H1 (cell line): ENCODE results near the gene SOX10. TPM values are rescaled to one million over a fixed set of nuclear protein-coding genes. Genes with fewer than 3 reads are reported as not detected.

ENCODE experiments used
- CTCF ChIA-PET: fragments of 300-600 bp; sonication (Branson Sonifier 250); formaldehyde crosslinking; loops from one replicate; lab custom pipeline; 2021; ENCODE audit not compliant: partially characterized antibody; lab: Charles Lee
- POLR2A ChIA-PET: fragments of 300-600 bp; sonication (Branson Sonifier 250); formaldehyde crosslinking; loops from one replicate; lab custom pipeline; 2021; ENCODE audit warnings: inconsistent platforms; ENCODE audit not compliant: partially characterized antibody; lab: Charles Lee
- DNase-seq, 2 experiments: peaks; one replicate each; pipeline versions ENCODE4 v3.0.0 to v3.0.0-alpha.2; 2010 to 2022; ENCODE audit warnings: low spot score in 2 of 2, low read depth in 1 of 2, mixed read lengths in 1 of 2
- FAIRE-seq: peaks from 2 replicates; lab custom pipeline; 2011; peaks lifted over from hg19 to GRCh38; lab: Jason Lieb, UNC
- H2AFZ ChIP-seq: 2 replicates; pipeline ENCODE4 v1.8.1; 2012; ENCODE audit warnings: low read length, inconsistent platforms
- H2AK5ac ChIP-seq: 2 replicates; pipeline ENCODE4 v1.6.1; 2013; ENCODE audit warnings: low read depth, low read length
- H2BK120ac ChIP-seq: replicated peaks from 2 replicates; pipeline ENCODE3; 2013; ENCODE audit warnings: low read depth, low read length, inconsistent platforms
- H2BK12ac ChIP-seq: 2 replicates; pipeline ENCODE4 v1.6.1; 2013; ENCODE audit warnings: low read depth, low read length
- H2BK15ac ChIP-seq: 2 replicates; pipeline ENCODE4 v1.6.1; 2013; ENCODE audit warnings: low read length
- H2BK20ac ChIP-seq: 2 replicates; pipeline ENCODE4 v1.6.1; 2013; ENCODE audit warnings: low read length
- H2BK5ac ChIP-seq: 2 replicates; pipeline ENCODE4 v1.6.1; 2013; ENCODE audit warnings: low read depth, low read length
- H3K14ac ChIP-seq: 2 replicates; pipeline ENCODE4 v1.6.1; 2013; ENCODE audit warnings: inconsistent platforms; ENCODE audit not compliant: insufficient read length
- H3K18ac ChIP-seq: 2 replicates; pipeline ENCODE4 v1.6.1; 2013; ENCODE audit warnings: low read length; ENCODE audit errors: extremely low read depth
- H3K23ac ChIP-seq: 2 replicates; pipeline ENCODE4 v1.6.1; 2013; ENCODE audit warnings: inconsistent platforms; ENCODE audit not compliant: insufficient read length
- H3K23me2 ChIP-seq: 2 replicates; pipeline ENCODE4 v1.6.1; 2013; ENCODE audit warnings: low read depth, low read length
- H3K27ac ChIP-seq: 2 replicates; pipeline ENCODE4 v1.6.1; 2011; ENCODE audit warnings: low read depth, low read length, inconsistent platforms
- H3K27me3 ChIP-seq, 4 experiments: replicated peaks in 1 of 4; 1 replicate in 1 of 4; 2 replicates in 3 of 4; pipeline versions ENCODE4 v1.6.1 to v1.8.1; 2011 to 2013; ENCODE audit warnings: low read length in 3 of 4, mild to moderate bottlenecking in 3 of 4, inconsistent platforms in 2 of 4, mixed read lengths in 2 of 4, moderate library complexity in 1 of 4; ENCODE audit not compliant: control insufficient read depth in 3 of 4, insufficient read depth in 3 of 4; ENCODE audit errors: extremely low read depth in 1 of 4
- H3K36me3 ChIP-seq, 4 experiments: 2 replicates each; pipeline versions ENCODE4 v1.6.1 to v1.8.1; 2011 to 2013; ENCODE audit warnings: mild to moderate bottlenecking in 4 of 4, low read length in 3 of 4, moderate library complexity in 2 of 4, control low read depth in 1 of 4, inconsistent platforms in 1 of 4; ENCODE audit not compliant: insufficient read depth in 4 of 4, control insufficient read depth in 2 of 4
- H3K4ac ChIP-seq: replicated peaks from 2 replicates; pipeline ENCODE3; 2013; ENCODE audit warnings: low read length, low read depth, mixed read lengths, inconsistent platforms; ENCODE audit not compliant: insufficient read length
- H3K4me1 ChIP-seq, 4 experiments: replicated peaks in 1 of 4; 1 replicate in 1 of 4; 2 replicates in 3 of 4; pipeline versions ENCODE4 v1.6.1 to v1.8.1; 2011 to 2013; ENCODE audit warnings: low read length in 3 of 4, inconsistent platforms in 2 of 4, mixed read lengths in 1 of 4; ENCODE audit not compliant: insufficient read depth in 4 of 4, control insufficient read depth in 3 of 4
- H3K4me2 ChIP-seq, 2 experiments: 2 replicates each; pipeline versions ENCODE4 v1.6.1 to v1.8.1; 2011 to 2013; ENCODE audit warnings: low read depth in 2 of 2, low read length in 2 of 2, control low read depth in 1 of 2, inconsistent platforms in 1 of 2, mild to moderate bottlenecking in 1 of 2; ENCODE audit not compliant: insufficient read depth in 1 of 2
- H3K4me3 ChIP-seq, 4 experiments: fragments of 200-600, 300-600 bp in 1 of 4; sonication (generic), shearing (Covaris generic), sonication (Bioruptor Twin) in 1 of 4; 2 replicates each; pipeline versions ENCODE4 v1.5.1 to v1.8.1; 2011 to 2016; ENCODE audit warnings: low read length in 4 of 4, low read depth in 3 of 4, control low read depth in 2 of 4, inconsistent platforms in 2 of 4, mild to moderate bottlenecking in 2 of 4, mixed read lengths in 1 of 4, moderate library complexity in 1 of 4; ENCODE audit not compliant: insufficient read depth in 2 of 4; ENCODE audit errors: extremely low read depth in 1 of 4
- H3K56ac ChIP-seq: replicated peaks from 2 replicates; pipeline ENCODE3; 2013; ENCODE audit warnings: low read depth, mild to moderate bottlenecking, mixed read lengths, low read length, inconsistent platforms; ENCODE audit not compliant: insufficient read length
- H3K79me1 ChIP-seq: 2 replicates; pipeline ENCODE4 v1.6.1; 2013; ENCODE audit warnings: low read depth, low read length, control low read depth
- H3K79me2 ChIP-seq, 2 experiments: 2 replicates each; pipeline versions ENCODE4 v1.6.1 to v1.8.1; 2012 to 2013; ENCODE audit warnings: low read length in 2 of 2, mild to moderate bottlenecking in 2 of 2, inconsistent platforms in 1 of 2; ENCODE audit not compliant: insufficient read depth in 2 of 2, control insufficient read depth in 1 of 2
- H3K9ac ChIP-seq, 4 experiments: replicated peaks in 1 of 4; 1 replicate in 1 of 4; 2 replicates in 3 of 4; pipeline versions ENCODE4 v1.6.1 to v1.8.1; 2011 to 2013; ENCODE audit warnings: low read depth in 3 of 4, low read length in 3 of 4, control low read depth in 2 of 4, mild to moderate bottlenecking in 2 of 4, moderate library complexity in 2 of 4, inconsistent platforms in 1 of 4; ENCODE audit errors: extremely low read depth in 1 of 4
- H3K9me3 ChIP-seq, 2 experiments: 2 replicates each; pipeline versions ENCODE4 v1.6.1 to v1.8.1; 2012 to 2013; ENCODE audit warnings: mild to moderate bottlenecking in 2 of 2, moderate library complexity in 2 of 2, control low read depth in 1 of 2, inconsistent platforms in 1 of 2, low read depth in 1 of 2, low read length in 1 of 2, mixed read lengths in 1 of 2; ENCODE audit not compliant: insufficient read depth in 2 of 2
- H4K20me1 ChIP-seq, 2 experiments: replicated peaks in 1 of 2; 2 replicates each; pipeline versions ENCODE3 to v1.8.1; 2011 to 2013; ENCODE audit warnings: inconsistent platforms in 2 of 2, low read length in 2 of 2, mild to moderate bottlenecking in 1 of 2; ENCODE audit not compliant: insufficient read depth in 2 of 2, control insufficient read depth in 1 of 2
- H4K5ac ChIP-seq: 2 replicates; pipeline ENCODE4 v1.6.1; 2013; ENCODE audit warnings: low read length, low read depth, mixed read lengths, inconsistent platforms; ENCODE audit not compliant: insufficient read length
- H4K8ac ChIP-seq: 2 replicates; pipeline ENCODE4 v1.8.0; 2013; ENCODE audit warnings: mild to moderate bottlenecking, moderate library complexity, low read length, inconsistent platforms; ENCODE audit not compliant: insufficient read depth; ENCODE audit errors: extremely low read depth
- H4K91ac ChIP-seq: replicated peaks from 2 replicates; pipeline ENCODE3; 2013; ENCODE audit warnings: low read length, mixed read lengths, inconsistent platforms; ENCODE audit not compliant: insufficient read length
- CHD1 ChIP-seq: IDR thresholded peaks from 2 replicates; pipeline ENCODE4 v1.6.1; 2012; ENCODE audit warnings: low read depth, low read length, improper control_type of control experiment
- CTBP2 ChIP-seq: IDR thresholded peaks from 2 replicates; pipeline ENCODE4 v1.7.0; 2011; ENCODE audit warnings: borderline replicate concordance, mild to moderate bottlenecking, moderate library complexity, mixed read lengths, low read length; ENCODE audit not compliant: insufficient read depth, insufficient read length
- POLR2A ChIP-seq, 2 experiments: IDR thresholded peaks; 1 replicate in 1 of 2; 2 replicates in 1 of 2; pipeline ENCODE4 v1.6.1; 2011; ENCODE audit warnings: low read depth in 2 of 2, low read length in 2 of 2, mild to moderate bottlenecking in 2 of 2; ENCODE audit errors: control extremely low read depth in 1 of 2
- RAD21 ChIP-seq, 2 experiments: IDR thresholded peaks in 1 of 2; conservative IDR thresholded peaks in 1 of 2; 2 replicates each; pipeline ENCODE4 v1.6.1; 2011; ENCODE audit warnings: low read depth in 2 of 2, low read length in 2 of 2, improper control_type of control experiment in 1 of 2, inconsistent platforms in 1 of 2, mild to moderate bottlenecking in 1 of 2, moderate library complexity in 1 of 2
- SP4 ChIP-seq: IDR thresholded peaks from 2 replicates; pipeline ENCODE4 v1.6.1; 2012; ENCODE audit warnings: low read length, inconsistent platforms
- SUZ12 ChIP-seq: fragments of 200-600 bp; sonication (generic); IDR thresholded peaks from 2 replicates; pipeline ENCODE4 v1.6.1; 2012; ENCODE audit warnings: mild to moderate bottlenecking, inconsistent platforms, low read length, moderate library complexity, mixed read lengths
- WGBS, 2 experiments: shearing (Covaris generic) in 1 of 2; methylation state at CpG; one replicate each; pipeline versions ENCODE4 v1.1.6 to v1.1.7; 2013 to 2015; ENCODE audit warnings: low lambda C conversion rate in 2 of 2, mixed read lengths in 2 of 2, inconsistent platforms in 1 of 2, low coverage in 1 of 2, missing lambda C conversion rate in 1 of 2; ENCODE audit not compliant: insufficient replicate concordance in 2 of 2, insufficient coverage in 1 of 2, insufficient read length in 1 of 2; ENCODE audit errors: extremely low coverage in 1 of 2, missing lambda C conversion rate in 1 of 2; 5-methylcytosine and 5-hydroxymethylcytosine counted together
- polyA plus RNA-seq, 7 experiments: library from polyadenylated mRNA; depleted of rRNA in 3 of 7; stranded (reverse) in 5 of 7; unstranded in 2 of 7; fragments of >200 nt in 5 of 7; fragments of 200-250 nt in 2 of 7; gene quantifications; 1 replicate in 5 of 7; 2 replicates in 1 of 7; 4 replicates in 1 of 7; pipeline versions ENCODE4 v1.2.1 to v1.2.3, GENCODE V29; 2011 to 2013; ENCODE audit warnings: missing spikeins in 2 of 7, mixed read lengths in 2 of 7
- total RNA-seq: library from RNA; stranded (reverse); fragmentation: NEBNext Ultra II Directional; extraction: Animal tissue kit (Norgen Biotek cat#: 25700); gene quantifications from 2 replicates; pipeline ENCODE4 v1.2.1, GENCODE V29; 2021

Gene SOX10
- total and polyA plus RNA-seq, 2 of the 8 experiments (the other 6 are each of a cell fraction or from before 2014, with no cell fraction given): 2.7 TPM

- no peak overlapping the region for H2BK5ac ChIP-seq
- H3K14ac ChIP-seq: no peak overlapping the region
- H2AK5ac ChIP-seq: no peak overlapping the region
- H3K79me2 ChIP-seq: no peaks in the 10 kb centered on the region
- no peak overlapping the region for H3K9ac ChIP-seq
- no peaks in the 10 kb centered on the region for H3K79me1 ChIP-seq
- ChIA-PET POLR2A (interaction anchor here (1.0 to 2.7 kb wide), 3 partner anchors 10 to 89 kb away, joined by 3 to 8 read pairs (median 4); partner anchors contain the start of genes MICALL1 and SOX10), CTCF (interaction anchor here (0.6 to 4.3 kb wide), 6 partner anchors 11 to 402 kb away, joined by 3 to 20 read pairs (median 4); partner anchors contain the start of gene SOX10)
- H3K27ac ChIP-seq: no peak overlapping the region
- H4K20me1 ChIP-seq: no peaks in the 10 kb centered on the region
- FAIRE-seq (no peak), DNase-seq (no peak)
- H4K91ac ChIP-seq: no peak overlapping the region
- H3K4me3 ChIP-seq: no peak overlapping the region
- no peak overlapping the region for H3K56ac ChIP-seq
- no peak overlapping the region for H3K4me2 ChIP-seq
- no peaks in the 10 kb centered on the region; a peak in 2 of 7 replicates for H3K27me3 ChIP-seq
- H3K23me2 ChIP-seq: no peaks in the 10 kb centered on the region
- no peak overlapping the region for H2BK15ac ChIP-seq
- WGBS, 2 experiments: 93% methylated on average over 6 of the region's 6 CpGs; no CpG with 5 or more reads in 1 of the 2 experiments
- no peak overlapping the region for H3K4ac ChIP-seq
- H2BK120ac ChIP-seq: no peak overlapping the region
- no peak overlapping the region for H3K18ac ChIP-seq
- no peaks in the 10 kb centered on the region for H3K9me3 ChIP-seq
- H2AFZ ChIP-seq: no peak overlapping the region
- no peak overlapping the region for H2BK20ac ChIP-seq
- no peak overlapping the region for H4K5ac ChIP-seq
- no peak overlapping the region for H3K23ac ChIP-seq
- H2BK12ac ChIP-seq: no peak overlapping the region
- peaks cover 0 to 22% (median 8%) of the 10 kb centered on the region in 4 experiments; a peak in 5 of 7 replicates for H3K4me1 ChIP-seq
- no peak overlapping the region for H4K8ac ChIP-seq
- H3K36me3 ChIP-seq: no peaks in the 10 kb centered on the region
- TF ChIP-seq RAD21 (IDR thresholded peaks at IDR 0.05 in 1 of 2, conservative IDR thresholded peaks at IDR 0.05 in 1 of 2; ENCODE audit: low read depth in 2 of 2, low read length in 2 of 2): no peak
- TF ChIP-seq CTBP2: no peak
- TF ChIP-seq SUZ12: no peak
- no peak for TF ChIP-seq CHD1
- TF ChIP-seq POLR2A (IDR thresholded peaks at IDR 0.05; ENCODE audit: control extremely low read depth in 1 of 2, low read depth in 2 of 2, low read length in 2 of 2): no peak
- TF ChIP-seq SP4: no peak
Observed at GRCh38 chr22:37994982-37995381, 10.6 kb upstream of the SOX10 start.
